Measurements from ENCODE around the gene PAK4.

Gene PAK4

GRCh38 chr19:39154629-39155100, 29.1 kb downstream of the PAK4 start:
- Histone ChIP-seq H3K4me2 (no peak overlapping the region), H3K9ac (no peak overlapping the region), H3K4me1 (ENCODE audit: low read depth, poor library complexity, severe bottlenecking) (no peaks in the 10 kb centered on the region), H3K4me3 (IDR thresholded peaks at IDR 0.05; ENCODE audit: insufficient read depth, low read depth, low read length) (no peak overlapping the region), H3K27ac (no peak overlapping the region), H3K36me3 (ENCODE audit: insufficient read depth) (no peaks in the 10 kb centered on the region), H3K79me2 (ENCODE audit: insufficient read depth, low read depth) (0 out of 2 replicates have a peak, but pooled peaks cover 7% of the 10 kb centered on the region), H4K20me1 (ENCODE audit: insufficient read depth) (no peaks in the 10 kb centered on the region), H3K27me3 (ENCODE audit: insufficient read depth, low read depth) (no peaks in the 10 kb centered on the region), H2AFZ (ENCODE audit: low read depth) (no peak overlapping the region)
- no peak for TF ChIP-seq CTCF (conservative IDR thresholded peaks at IDR 0.05; ENCODE audit: low read depth, low read length)

- H2AFZ ChIP-seq (ENCODE audit: low read depth), result no peak overlapping the region
- no peak for TF ChIP-seq CTCF (conservative IDR thresholded peaks at IDR 0.05; ENCODE audit: low read depth, low read length)
- no peaks in the 10 kb centered on the region for H3K36me3 ChIP-seq (ENCODE audit: insufficient read depth)
- H3K4me1 ChIP-seq (ENCODE audit: low read depth, poor library complexity, severe bottlenecking), result no peaks in the 10 kb centered on the region
- no peaks in the 10 kb centered on the region for H3K27me3 ChIP-seq (ENCODE audit: insufficient read depth, low read depth)
- H3K27ac ChIP-seq, result no peak overlapping the region
- H3K9ac ChIP-seq, result no peak overlapping the region
- H3K79me2 ChIP-seq (ENCODE audit: insufficient read depth, low read depth), result 0 out of 2 replicates have a peak, but pooled peaks cover 7% of the 10 kb centered on the region
- no peaks in the 10 kb centered on the region for H4K20me1 ChIP-seq (ENCODE audit: insufficient read depth)
- no peak overlapping the region for H3K4me3 ChIP-seq (IDR thresholded peaks at IDR 0.05; ENCODE audit: insufficient read depth, low read depth, low read length)
- no peak overlapping the region for H3K4me2 ChIP-seq
These were observed 29.6 kb downstream of the PAK4 start for GRCh38 chr19:39155114-39155700.

GRCh38 chr19:39155741-39156140, 30.2 kb downstream of the PAK4 start:
- no peak overlapping the region for H3K9ac ChIP-seq
- H4K20me1 ChIP-seq (ENCODE audit: insufficient read depth), result no peaks in the 10 kb centered on the region
- H3K4me2 ChIP-seq, result no peak overlapping the region
- no peaks in the 10 kb centered on the region for H3K4me1 ChIP-seq (ENCODE audit: low read depth, poor library complexity, severe bottlenecking)
- H3K79me2 ChIP-seq (ENCODE audit: insufficient read depth, low read depth), result 0 out of 2 replicates have a peak, but pooled peaks cover 6% of the 10 kb centered on the region
- H2AFZ ChIP-seq (ENCODE audit: low read depth), result no peak overlapping the region
- no peaks in the 10 kb centered on the region for H3K36me3 ChIP-seq (ENCODE audit: insufficient read depth)
- H3K4me3 ChIP-seq (IDR thresholded peaks at IDR 0.05; ENCODE audit: insufficient read depth, low read depth, low read length), result no peak overlapping the region
- H3K27ac ChIP-seq, result no peak overlapping the region
- no peaks in the 10 kb centered on the region for H3K27me3 ChIP-seq (ENCODE audit: insufficient read depth, low read depth)
- no peak for TF ChIP-seq CTCF (conservative IDR thresholded peaks at IDR 0.05; ENCODE audit: low read depth, low read length)

- TF ChIP-seq CTCF (conservative IDR thresholded peaks at IDR 0.05; ENCODE audit: low read depth, low read length), result no peak
- H3K4me1 ChIP-seq (ENCODE audit: low read depth, poor library complexity, severe bottlenecking), result no peaks in the 10 kb centered on the region
- H3K79me2 ChIP-seq (ENCODE audit: insufficient read depth, low read depth), result 0 out of 2 replicates have a peak, but pooled peaks cover 4% of the 10 kb centered on the region
- H3K4me3 ChIP-seq (IDR thresholded peaks at IDR 0.05; ENCODE audit: insufficient read depth, low read depth, low read length), result no peak overlapping the region
- H3K9ac ChIP-seq, result no peak overlapping the region
- H3K36me3 ChIP-seq (ENCODE audit: insufficient read depth), result no peaks in the 10 kb centered on the region
- H3K27ac ChIP-seq, result no peak overlapping the region
- no peak overlapping the region for H2AFZ ChIP-seq (ENCODE audit: low read depth)
- H3K27me3 ChIP-seq (ENCODE audit: insufficient read depth, low read depth), result no peaks in the 10 kb centered on the region
- H4K20me1 ChIP-seq (ENCODE audit: insufficient read depth), result no peaks in the 10 kb centered on the region
- H3K4me2 ChIP-seq, result no peak overlapping the region
These were observed 31.0 kb downstream of the PAK4 start for GRCh38 chr19:39156326-39157230.

All from KMS-11 (cell line).